Ectodermal cell (in vitro differentiated cells): ENCODE results near the gene EGFR.

Source experiments
- H3K27ac ChIP-seq: 2 replicates; pipeline ENCODE4 v1.7.0; 2013; ENCODE audit warnings: mild to moderate bottlenecking, low read depth, low read length; ENCODE audit not compliant: insufficient read depth, poor library complexity, severe bottlenecking
- H3K27me3 ChIP-seq: 2 replicates; pipeline ENCODE4 v1.7.0; 2013; ENCODE audit warnings: mild to moderate bottlenecking, low read length; ENCODE audit not compliant: insufficient read depth, control insufficient read depth, poor library complexity, severe bottlenecking
- H3K36me3 ChIP-seq: one replicate; pipeline ENCODE4 v1.7.0; 2013; ENCODE audit warnings: low read length; ENCODE audit not compliant: control insufficient read depth, insufficient read depth
- H3K4me1 ChIP-seq: one replicate; pipeline ENCODE4 v1.7.0; 2013; ENCODE audit warnings: low read length; ENCODE audit not compliant: control insufficient read depth, insufficient read depth
- H3K4me3 ChIP-seq: 2 replicates; pipeline ENCODE4 v1.7.0; 2013; ENCODE audit warnings: low read depth, low read length, control low read depth; ENCODE audit not compliant: insufficient read depth
- H3K9me3 ChIP-seq: 2 replicates; pipeline ENCODE4 v1.7.0; 2013; ENCODE audit warnings: mild to moderate bottlenecking, low read length, moderate library complexity; ENCODE audit not compliant: control insufficient read depth
- WGBS, 2 experiments: methylation state at CpG; one replicate each; pipeline ENCODE4 v1.1.7; 2013; ENCODE audit warnings: missing lambda C conversion rate in 2 of 2; 5-methylcytosine and 5-hydroxymethylcytosine counted together

Gene EGFR

DNA sequence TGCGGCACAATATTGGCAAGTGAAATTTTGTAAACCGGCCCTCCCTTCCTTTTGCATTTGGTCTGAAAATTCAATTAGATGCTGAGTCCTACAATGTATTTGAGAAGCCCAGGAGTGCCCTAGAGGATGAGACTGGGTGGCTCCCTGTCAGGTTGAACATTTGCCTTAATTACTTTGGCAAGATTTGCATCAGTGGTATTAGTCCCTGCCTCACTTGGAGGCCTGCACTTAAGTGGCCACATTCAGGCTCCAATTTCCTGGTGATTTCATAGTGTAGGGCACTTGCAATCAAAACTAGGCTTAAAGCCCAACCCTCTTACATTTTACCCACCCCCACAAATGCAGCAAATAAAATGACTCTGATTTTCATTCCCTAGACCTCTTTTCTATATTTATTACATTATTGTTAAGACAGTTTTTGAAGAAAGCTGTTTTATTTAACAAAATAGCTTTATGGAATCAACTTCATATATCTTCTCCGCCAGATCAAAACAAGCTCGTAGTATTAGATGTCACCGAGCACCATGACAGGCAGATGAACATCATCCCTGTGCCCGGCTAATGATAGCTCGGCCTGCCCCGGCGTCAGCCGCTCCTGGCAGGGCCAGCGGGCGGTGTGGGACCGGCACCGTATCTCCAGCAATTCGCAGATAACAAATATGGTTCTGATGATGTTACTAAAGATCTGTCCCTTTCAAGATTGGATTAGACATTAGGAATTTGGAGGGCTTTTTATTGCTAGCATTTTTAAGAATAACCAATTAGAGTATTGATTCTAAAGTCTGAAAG lies 73.6 kb downstream of the EGFR start:
- WGBS, 2 experiments: 95 to 96% methylated on average over 15 of the region's 15 CpGs
- Histone ChIP-seq H3K9me3 (no peaks in the 10 kb centered on the region), H3K4me1 (peaks cover 12% of the 10 kb centered on the region), H3K27me3 (no peaks in the 10 kb centered on the region), H3K27ac (no peak overlapping the region), H3K4me3 (no peak overlapping the region), H3K36me3 (no peaks in the 10 kb centered on the region)

DNA sequence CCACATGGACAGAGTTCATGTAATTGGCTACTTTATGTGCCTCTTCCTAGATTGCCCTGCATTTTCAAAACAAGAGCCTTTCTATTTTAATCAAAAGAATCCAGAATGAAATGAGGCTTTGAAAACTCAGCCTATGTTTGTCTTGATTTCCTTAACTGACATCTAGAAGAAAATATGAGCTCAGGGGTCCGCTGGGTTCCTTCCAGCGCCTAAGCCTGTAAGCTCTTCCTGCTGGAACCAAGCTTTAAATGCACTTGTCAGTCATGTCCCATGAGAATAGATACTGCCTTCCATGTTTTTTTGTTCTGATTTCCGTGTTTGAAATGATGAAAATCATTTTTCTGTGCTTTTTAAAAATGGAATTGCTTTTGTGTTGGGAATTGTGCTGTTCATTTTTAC lies 74.2 kb downstream of the EGFR start:
- no peaks in the 10 kb centered on the region for H3K27me3 ChIP-seq
- no peak overlapping the region for H3K27ac ChIP-seq
- H3K4me3 ChIP-seq: no peak overlapping the region
- no peaks in the 10 kb centered on the region for H3K36me3 ChIP-seq
- no peaks in the 10 kb centered on the region for H3K9me3 ChIP-seq
- H3K4me1 ChIP-seq: peaks cover 12% of the 10 kb centered on the region
- 91 to 96% methylated on average over 3 of the region's 3 CpGs for WGBS, 2 experiments

DNA sequence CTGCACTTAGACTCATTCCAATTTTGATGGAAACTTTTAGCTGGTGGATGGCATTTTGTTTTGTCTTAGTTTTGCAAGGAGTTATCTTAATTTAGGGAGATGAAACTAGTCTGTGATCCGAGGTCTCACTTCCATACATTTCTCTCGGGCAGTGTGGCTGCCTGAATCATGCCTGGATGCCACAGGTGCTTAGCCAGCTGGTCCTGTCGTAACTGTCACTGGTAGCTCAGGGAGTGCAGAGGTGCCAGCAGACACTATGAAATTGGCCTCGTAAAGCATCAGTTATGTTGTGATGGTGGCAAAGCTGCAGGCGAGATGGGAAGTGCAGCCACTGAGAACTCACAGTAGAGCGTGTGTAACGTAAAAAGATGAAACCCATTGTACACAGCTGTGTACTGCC lies 74.9 kb downstream of the EGFR start:
- H3K27ac ChIP-seq: no peak overlapping the region
- no peaks in the 10 kb centered on the region for H3K9me3 ChIP-seq
- H3K36me3 ChIP-seq: no peaks in the 10 kb centered on the region
- peaks cover 12% of the 10 kb centered on the region for H3K4me1 ChIP-seq
- H3K27me3 ChIP-seq: no peaks in the 10 kb centered on the region
- 92 to 94% methylated on average over 7 of the region's 7 CpGs for WGBS, 2 experiments
- no peak overlapping the region for H3K4me3 ChIP-seq

DNA sequence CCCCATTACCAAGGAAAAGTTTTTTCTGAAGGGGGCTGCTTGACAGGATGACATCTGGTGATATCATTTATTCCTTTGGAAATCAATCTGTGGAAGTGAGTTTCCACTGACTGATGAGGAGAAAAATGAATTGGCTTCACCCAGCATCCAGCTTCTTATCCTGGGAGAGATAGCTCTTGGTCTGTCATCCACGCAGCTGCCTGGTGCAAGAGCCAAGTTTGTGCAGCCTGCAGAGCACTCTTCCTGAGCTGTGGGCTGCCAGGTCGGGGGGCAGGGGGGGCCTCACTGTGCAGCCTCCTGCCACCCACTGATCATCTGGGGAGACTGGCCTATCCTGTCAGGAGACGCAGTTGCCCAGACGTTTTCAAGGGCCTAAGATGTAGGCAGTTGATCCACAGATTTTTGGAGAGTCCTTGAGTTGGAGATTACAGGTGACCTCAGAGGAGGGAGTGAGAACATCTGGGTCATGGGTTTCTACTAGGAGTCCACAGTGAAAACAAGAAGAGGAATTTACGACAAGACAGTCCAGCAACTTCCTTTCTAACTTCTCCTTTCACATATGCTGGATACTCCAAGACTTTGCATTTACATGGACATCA lies 75.4 kb downstream of the EGFR start:
- Histone ChIP-seq H3K9me3 (no peaks in the 10 kb centered on the region), H3K4me1 (peaks cover 14% of the 10 kb centered on the region), H3K27me3 (no peaks in the 10 kb centered on the region), H3K4me3 (no peak overlapping the region), H3K27ac (no peak overlapping the region), H3K36me3 (no peaks in the 10 kb centered on the region)
- 91 to 93% methylated on average over 5 of the region's 5 CpGs for WGBS, 2 experiments

DNA sequence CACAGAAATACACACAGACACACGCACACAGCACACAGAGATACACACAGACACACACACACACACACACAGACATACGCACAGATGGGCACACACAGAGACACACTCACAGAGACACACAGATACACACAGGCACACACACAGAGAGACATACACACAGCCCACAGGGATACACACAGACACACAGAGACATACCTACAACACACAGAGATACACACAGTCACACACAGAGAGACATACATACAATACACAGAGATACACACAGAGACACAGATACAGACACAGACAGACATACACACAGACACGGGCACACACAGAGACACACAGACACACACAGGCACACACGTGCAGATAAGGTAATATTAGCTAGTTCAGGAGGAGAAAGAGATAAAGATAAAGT lies 76.9 kb downstream of the EGFR start:
- Histone ChIP-seq H3K9me3 (no peaks in the 10 kb centered on the region), H3K27me3 (no peaks in the 10 kb centered on the region), H3K36me3 (no peaks in the 10 kb centered on the region), H3K4me1 (peaks cover 18% of the 10 kb centered on the region), H3K4me3 (no peak overlapping the region), H3K27ac (no peak overlapping the region)
- 90 to 94% methylated on average over 4 of the region's 4 CpGs for WGBS, 2 experiments

DNA sequence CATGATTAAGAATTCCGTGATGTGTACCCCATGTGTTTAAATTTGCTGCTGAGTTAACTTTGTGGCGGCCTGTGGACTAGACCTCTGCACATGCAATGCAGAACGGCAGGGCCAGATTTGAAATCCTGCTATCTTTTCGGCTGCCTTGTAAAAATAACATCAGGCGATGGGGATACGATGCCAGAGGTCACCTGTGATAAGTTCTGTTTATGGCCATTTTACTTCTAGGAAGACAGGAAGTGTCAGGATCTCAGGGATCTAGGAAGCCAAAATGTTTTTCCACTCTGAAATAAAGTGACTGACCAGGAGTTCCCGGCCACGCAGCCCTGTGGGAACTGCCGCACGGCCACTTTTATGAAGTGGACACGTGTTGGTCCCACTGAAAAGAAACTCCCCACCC lies 77.5 kb downstream of the EGFR start:
- H3K4me3 ChIP-seq: no peak overlapping the region
- H3K4me1 ChIP-seq: peaks cover 16% of the 10 kb centered on the region
- 95 to 96% methylated on average over 11 of the region's 11 CpGs for WGBS, 2 experiments
- H3K9me3 ChIP-seq: no peaks in the 10 kb centered on the region
- H3K27ac ChIP-seq: no peak overlapping the region
- H3K27me3 ChIP-seq: no peaks in the 10 kb centered on the region
- H3K36me3 ChIP-seq: no peaks in the 10 kb centered on the region

DNA sequence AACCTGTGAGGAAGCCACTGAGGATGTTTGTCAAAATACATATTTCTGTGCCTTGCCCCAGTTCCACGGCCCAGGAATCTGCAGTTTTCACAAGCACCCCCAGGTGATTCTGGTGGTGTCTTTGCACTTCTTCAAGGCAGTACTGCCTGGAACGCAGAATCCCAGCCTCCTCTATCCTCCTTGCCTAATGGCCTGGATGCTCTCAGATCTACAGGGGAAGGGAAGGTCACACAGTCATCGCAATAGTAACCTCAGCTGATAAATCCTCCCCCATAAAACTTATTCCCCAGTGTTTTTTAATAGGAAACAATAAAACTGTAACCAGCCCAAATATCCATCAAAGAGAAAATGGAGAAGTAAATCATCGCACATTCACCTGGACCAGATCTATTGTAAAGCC lies 78.3 kb downstream of the EGFR start:
- no peaks in the 10 kb centered on the region for H3K9me3 ChIP-seq
- no peak overlapping the region for H3K27ac ChIP-seq
- H3K4me3 ChIP-seq: no peak overlapping the region
- WGBS, 2 experiments: 95 to 96% methylated on average over 4 of the region's 4 CpGs
- H3K4me1 ChIP-seq: peaks cover 9% of the 10 kb centered on the region
- no peaks in the 10 kb centered on the region for H3K27me3 ChIP-seq
- no peaks in the 10 kb centered on the region for H3K36me3 ChIP-seq

DNA sequence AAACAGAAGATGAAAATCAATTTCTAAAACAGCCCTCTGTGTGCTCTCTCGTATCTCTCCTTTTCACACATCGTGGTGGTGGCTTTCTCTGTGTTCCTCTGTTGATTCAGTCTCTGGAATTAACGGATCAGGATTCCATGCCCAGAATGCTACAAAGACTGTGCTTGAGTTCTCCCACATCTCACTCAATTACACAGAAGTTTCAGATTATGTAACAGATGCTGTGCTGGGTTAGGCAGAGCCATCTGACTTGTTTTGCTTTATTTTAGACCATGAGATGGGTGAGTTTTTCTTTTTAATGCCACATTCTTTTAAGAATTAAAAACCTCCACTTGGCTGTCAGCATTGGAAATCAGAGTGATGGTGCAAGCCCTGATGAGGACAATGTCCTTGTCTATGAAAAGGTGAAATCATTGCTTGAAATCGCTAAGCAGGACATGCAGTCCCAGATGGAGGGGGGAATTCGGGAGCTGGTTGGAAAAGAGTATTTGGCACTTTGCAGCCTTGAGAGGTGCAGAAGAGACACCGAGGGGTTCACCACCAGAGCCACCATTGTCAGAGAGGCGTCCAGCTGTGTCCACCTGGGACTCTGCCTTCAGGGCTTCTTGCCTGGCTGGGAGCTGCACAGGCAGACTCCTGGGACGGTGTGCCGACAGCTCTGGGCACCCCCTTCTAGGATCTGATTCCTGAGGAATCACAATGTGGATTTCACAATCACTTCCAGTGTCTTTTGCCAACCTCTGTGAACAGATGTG lies 80.4 kb downstream of the EGFR start:
- H3K4me3 ChIP-seq: no peak overlapping the region
- H3K9me3 ChIP-seq: no peaks in the 10 kb centered on the region
- no peak overlapping the region for H3K27ac ChIP-seq
- peaks cover 6% of the 10 kb centered on the region for H3K4me1 ChIP-seq
- no peaks in the 10 kb centered on the region for H3K36me3 ChIP-seq
- H3K27me3 ChIP-seq: no peaks in the 10 kb centered on the region
- 82 to 84% methylated on average over 9 of the region's 9 CpGs for WGBS, 2 experiments

DNA sequence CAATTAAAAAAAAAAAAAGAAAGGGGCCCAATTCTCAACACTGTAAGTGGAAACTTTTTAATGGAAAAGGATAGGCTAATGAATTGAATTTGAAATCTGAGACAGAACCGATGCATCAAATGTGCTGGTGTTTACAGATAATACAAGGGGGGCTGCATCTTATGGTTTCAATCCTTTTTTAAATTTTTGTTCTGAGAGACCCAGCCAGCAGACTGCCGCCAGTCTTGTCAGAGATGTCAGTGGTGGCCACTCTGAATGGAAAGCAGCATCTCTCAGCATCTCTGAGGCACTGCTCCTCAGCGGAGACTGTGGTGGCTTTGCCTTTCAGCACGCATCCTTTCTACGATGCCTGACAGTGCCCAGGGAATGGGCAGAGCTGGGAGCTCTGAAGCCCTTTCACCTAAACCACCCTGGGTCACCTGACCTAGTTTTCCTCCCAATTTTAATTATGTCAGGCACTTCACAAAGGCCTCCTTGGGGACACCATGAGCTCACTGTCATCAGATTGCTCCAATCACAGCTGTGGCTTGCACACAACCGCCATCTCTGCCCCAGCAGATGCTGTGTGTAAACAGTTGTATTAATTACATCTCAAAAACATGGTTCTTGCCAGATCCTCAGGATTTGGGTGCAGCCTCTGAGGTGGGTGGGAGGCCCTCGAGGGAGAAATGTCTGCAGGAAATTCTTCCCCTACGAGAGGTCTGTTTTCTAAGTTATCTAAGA lies 81.2 kb downstream of the EGFR start:
- Histone ChIP-seq H3K27ac (no peak overlapping the region), H3K36me3 (no peaks in the 10 kb centered on the region), H3K4me3 (no peak overlapping the region), H3K9me3 (no peaks in the 10 kb centered on the region), H3K4me1 (peaks cover 6% of the 10 kb centered on the region), H3K27me3 (no peaks in the 10 kb centered on the region)
- 91 to 93% methylated on average over 8 of the region's 8 CpGs for WGBS, 2 experiments
